HG02798 (cell line): ENCODE measurements around the gene ABI3.
A peak's percentile ranks its signal among the peaks of the same experiment; 100 is the strongest.
"Not testable (repeated sequence)": the region's sequence is repeated elsewhere in the genome, so short reads cannot be mapped to it uniquely, and the experiment has no call there.

Source experiments
- ATAC-seq: cut with Tn5 transposase; IDR thresholded peaks from one replicate; pipeline ENCODE4 v1.9.1; 2021; ENCODE audit warnings: mild to moderate bottlenecking; ENCODE audit not compliant: unreplicated experiment, poor library complexity

ABI3 gene, protein sequence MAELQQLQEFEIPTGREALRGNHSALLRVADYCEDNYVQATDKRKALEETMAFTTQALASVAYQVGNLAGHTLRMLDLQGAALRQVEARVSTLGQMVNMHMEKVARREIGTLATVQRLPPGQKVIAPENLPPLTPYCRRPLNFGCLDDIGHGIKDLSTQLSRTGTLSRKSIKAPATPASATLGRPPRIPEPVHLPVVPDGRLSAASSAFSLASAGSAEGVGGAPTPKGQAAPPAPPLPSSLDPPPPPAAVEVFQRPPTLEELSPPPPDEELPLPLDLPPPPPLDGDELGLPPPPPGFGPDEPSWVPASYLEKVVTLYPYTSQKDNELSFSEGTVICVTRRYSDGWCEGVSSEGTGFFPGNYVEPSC

DNA sequence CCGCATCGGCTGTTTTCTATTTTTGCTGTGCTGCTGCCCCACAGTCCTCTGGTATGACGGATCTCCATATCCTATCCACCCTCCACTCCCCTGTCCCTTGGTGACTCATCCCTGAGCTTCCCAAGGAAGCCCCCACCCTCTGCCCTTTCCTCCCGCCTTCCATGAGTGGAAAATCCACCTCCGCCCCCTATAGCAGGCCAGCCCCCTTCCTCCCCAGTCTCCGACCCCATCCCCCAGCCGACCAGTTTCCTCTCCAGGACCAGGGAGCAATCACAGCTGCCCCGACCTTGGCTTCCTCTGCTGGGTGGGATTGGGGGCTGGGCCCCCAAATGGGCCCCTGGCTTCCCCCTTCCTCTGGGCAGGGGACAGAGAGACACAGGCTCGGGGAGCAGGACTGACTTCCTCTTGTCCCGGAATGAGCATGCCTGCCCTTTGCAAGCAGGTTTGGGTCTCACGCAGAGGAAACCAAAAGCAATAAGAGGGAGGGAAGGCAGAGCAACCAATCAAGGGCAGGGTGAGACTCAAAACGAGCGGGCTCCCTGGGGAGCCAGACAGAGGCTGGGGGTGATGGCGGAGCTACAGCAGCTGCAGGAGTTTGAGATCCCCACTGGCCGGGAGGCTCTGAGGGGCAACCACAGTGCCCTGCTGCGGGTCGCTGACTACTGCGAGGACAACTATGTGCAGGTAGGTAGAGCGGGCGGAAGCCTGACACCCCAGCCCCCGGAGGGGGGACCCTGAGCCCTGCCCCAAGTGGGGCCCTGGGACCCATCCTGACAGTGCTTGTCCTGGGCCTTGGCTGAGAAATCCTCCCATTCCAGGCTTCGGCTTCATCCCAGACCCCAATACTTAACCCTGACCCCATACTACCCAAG, at the start of gene ABI3, which contains the start of gene GNGT2:
Gene ABI3 (plus strand): TSS at position 550 of the 872 bp plus-strand sequence. CDS start 18 bp downstream, at position 568.
Gene GNGT2 (minus strand): TSS at position 417 of the 872 bp plus-strand sequence. CDS start 3,152 bp downstream, outside the sequence.
- peak; percentile 84 for ATAC-seq

DNA sequence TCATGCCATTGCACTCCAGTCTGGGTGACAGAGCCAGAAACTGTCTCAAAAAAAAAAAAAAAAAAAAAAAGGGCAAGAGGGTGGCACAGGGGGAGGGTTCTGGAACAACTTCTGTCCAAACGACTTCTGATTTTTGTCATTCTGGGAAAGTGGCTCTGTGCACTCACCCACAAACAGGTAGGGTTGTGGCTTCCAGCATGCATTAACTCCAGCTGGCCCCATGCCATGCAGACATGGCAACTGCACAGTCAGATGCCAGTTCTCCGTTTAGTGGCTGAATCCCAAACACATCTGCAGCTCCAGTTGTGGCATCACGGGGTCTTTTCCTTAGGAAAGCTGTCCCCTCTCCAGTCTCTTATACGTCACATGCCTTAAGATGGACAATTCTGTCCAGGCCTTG, 47.6 kb upstream of the ABI3 start:
- no peak for ATAC-seq

DNA sequence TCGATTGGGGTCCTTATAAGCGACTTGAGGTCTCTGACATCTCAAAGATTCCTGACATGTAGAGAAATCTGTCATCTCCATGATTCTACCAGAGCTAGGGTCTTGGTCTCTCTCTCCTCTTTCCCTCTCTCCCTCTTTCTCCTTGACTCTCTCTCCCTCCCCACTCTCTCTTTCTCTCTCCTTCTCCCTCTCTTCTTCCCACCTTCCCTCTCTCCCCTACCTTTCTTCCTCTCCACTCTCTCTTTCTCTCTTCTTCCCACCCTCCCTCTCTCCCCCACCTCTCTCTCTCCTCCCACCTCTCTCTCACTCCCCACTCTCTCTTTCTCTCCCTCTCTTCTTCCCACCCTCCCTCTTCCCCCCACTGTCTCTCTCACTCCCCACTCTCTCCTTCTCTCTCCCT, 45.4 kb upstream of the ABI3 start:
- no peak for ATAC-seq

DNA sequence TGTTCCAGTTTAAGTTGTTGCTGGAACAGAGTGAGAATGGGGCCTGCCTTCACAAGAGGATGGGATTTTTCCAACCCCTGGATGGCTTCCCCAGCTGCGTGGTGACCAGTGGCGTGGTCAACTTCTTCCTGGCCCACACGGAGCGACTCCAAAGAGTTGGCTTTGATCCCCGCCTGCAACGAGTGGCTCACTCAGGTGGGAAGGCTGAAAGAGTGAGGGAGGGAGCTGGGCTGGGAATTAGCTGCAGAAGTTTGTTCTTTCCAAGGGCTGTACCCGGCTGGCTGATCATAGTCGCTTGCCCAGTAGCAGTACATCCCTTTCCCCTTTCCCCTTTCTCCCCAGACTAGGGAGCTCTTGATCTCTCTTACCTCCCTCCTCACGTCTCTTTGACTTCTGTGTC, 41.8 kb upstream of the ABI3 start:
- no peak for ATAC-seq

DNA sequence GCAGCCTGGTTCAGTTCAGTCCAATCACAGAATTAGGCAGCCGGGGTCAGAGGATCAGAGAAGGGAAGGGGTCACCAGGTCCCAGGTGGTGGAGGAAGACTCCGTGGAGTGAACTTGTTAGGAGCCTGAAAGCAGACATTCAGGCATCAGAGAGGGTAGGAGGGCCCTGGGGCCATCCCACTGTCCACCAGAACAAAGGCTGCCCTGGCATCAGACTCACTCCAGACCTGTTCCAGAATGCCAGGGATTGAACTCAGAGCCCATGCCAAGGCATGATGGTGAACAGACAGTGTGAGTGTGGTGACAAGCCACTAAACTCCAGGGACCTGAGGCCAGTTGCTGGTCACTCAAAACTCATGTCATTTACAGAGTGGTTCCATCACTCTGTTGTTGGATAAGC, 40.3 kb upstream of the ABI3 start:
- ATAC-seq, result no peak

DNA sequence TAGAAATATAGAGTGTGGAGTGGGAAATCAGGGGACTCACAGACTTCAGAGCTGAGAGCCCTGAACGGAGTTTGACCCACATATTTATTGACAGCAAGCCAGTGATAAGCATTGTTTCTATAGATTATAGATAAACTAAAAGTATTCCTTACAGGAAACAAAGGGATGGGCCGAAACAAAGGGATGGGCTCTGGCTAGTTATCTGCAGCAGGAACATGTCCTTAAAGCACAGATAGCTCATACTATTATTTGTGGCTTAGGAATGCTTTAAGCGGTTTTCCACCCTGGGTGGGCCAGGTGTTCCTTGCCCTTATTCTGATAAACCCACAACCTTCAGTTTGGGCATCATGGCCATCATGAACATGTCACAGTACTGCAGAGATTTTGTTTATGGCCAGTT, 39.8 kb upstream of the ABI3 start:
- not testable (repeated sequence) for ATAC-seq

DNA sequence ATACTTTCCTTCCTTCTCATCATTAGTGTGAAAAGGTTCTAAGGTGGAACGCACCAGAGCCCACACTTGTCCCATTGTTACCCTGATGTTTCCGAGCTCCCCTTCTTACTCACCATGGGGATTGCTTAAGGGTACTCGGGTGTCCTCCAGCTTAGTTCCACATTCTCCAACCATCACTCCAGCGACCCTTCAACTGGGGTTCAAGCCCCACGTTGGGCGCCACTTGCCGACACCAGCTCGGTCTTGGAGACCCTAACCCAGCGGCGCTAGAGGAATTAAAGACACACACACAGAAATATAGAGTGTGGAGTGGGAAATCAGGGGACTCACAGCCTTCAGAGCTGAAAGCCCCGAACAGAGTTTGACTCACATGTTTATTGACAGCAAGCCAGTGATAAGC, 34.5 kb upstream of the ABI3 start:
- ATAC-seq, result not testable (repeated sequence)

DNA sequence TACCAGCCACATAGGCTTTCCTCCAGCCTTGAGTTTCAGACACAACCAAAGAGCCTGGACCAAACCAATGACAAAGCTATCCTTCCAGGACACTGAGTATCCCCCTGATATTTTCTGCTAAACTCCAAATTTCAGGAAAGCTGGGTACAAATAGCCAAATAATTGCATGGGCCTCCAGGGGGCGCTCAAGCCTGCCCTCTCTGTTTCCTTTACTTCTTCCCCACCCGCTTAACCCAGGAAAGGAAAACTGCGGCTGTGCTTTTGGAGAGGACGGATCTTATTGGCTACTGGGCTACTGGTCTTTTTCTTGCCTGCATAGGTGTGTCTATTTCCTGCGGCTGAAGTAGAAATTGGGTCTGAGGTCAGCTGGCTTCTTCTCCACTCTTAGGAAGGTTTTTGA, 30.2 kb upstream of the ABI3 start:
- no peak for ATAC-seq

DNA sequence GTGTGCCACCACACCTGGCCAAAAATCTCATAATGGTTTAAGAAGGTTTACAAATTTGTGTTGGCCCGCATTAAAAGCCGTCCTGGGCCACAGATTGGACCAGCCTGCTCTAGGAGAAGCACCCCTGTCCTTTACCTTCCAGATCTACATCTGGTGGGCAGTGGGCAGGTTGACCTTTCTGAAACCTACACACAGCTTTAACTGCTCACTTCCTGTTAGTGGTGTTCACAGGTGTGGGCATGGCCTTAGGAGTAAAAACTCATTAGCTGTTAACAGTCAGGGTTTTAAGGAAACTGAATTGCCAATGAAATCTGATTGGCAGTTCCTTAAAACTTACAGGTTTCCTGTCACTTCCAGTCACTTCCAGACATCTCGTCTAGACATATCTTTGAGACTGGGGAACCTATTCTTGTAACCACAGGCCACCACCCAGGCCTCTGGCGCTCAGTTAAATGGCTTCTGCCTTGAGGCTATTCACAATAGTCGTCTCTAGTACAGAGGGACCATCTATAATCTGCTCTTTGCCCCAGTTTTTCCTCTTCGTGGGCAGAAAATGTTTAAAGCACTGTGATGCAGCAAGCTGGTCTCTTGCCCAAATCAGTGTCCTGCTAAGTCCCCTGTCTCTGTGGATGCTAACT, 29.4 kb upstream of the ABI3 start:
- ATAC-seq, result no peak

DNA sequence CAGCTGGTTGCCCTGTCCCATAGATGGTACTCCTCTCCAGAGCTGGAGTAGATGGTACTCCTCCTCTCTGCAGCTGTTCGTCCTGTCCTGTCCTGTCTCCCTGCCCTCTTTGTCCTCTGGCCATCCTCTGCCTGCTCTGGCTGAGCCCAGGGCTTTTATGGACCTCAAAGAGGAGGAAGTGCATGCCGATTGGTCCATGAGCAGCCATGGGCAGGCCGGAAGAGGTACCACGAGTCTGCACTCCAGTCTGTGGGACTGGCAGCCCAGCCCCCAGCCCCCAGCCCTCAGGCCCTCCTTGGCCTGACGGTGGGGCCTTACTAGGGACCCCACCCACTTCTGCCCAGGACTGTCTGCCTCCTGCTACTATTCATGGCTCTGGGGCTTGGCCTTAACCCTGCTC, 27.2 kb upstream of the ABI3 start:
- no peak for ATAC-seq

DNA sequence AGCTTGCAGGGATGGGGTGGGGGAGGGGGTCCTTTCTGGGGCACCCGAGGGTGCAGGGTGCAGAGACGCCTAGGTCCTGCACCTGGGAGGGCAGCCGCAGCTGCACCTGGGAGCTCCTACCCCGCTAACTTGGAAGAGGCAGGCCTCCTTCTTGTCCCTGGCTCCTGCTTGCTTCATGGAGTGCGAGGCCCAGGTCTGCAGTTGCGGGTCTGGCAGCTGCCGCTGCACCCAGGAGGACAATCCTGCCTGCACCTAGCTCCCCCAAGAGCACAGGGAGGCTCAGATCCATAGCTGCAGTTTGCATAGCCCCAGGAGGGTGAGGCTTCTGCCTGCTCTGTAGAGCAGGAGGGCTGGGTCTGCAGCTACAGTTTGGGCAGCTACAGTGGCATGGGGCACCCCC, 26.7 kb upstream of the ABI3 start:
- no peak for ATAC-seq

DNA sequence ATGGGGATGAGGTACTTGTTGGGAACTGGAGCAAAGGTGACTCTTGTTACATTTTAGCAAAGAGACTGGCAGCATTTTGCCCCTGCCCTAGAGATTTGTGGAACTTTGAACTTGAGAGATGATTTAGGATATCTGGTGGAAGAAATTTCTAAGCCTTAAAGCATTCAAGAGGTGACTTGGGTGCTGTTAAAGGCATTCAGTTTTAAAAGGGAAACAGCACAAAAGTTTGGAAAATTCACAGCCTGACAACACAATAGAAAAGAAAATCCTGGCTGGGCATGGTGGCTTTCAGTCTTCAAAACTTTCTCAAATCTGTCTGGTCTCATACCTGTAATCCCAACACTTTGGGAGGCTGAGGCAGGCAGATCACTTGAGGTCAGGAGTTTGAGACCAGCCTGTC, 26.0 kb upstream of the ABI3 start:
- ATAC-seq, result not testable (repeated sequence)

DNA sequence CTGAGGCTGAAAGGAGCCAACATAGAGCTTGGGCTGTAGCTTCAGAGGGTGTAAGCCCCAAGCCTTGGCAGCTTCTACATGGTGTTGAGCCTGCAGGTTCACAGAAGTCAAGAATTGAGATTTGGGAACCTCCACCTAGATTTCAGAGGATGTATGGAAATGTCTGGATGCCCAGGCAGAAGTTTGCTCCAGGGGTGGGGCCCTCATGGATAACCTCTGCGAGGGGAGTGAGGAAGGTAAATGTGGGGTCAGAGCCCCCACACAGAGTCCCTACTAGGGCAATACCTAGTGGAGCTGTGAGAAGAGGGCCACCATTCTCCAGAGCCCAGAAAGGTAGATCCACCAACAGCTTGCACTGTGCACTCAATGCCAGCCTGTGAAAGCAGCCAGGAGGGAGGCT, 25.1 kb upstream of the ABI3 start:
- ATAC-seq, result not testable (repeated sequence)

DNA sequence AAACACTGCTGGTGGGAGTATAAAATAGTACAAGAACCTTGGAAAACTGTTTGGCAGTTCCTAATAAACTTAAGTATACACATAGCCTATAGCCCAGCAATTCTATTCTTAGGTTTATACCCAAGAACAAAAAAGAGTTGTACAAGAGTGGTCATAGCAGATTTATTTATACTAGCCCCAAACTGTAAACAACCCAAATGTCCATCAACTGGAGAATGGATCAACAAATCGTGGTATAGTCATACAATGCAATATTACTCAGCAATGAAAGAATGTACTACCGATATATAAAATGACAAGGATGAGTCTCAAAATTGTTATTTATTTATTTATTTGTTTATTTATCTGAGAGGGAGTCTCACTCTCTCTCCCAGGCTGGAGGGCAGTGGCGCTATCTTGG, 23.2 kb upstream of the ABI3 start:
- no peak for ATAC-seq

DNA sequence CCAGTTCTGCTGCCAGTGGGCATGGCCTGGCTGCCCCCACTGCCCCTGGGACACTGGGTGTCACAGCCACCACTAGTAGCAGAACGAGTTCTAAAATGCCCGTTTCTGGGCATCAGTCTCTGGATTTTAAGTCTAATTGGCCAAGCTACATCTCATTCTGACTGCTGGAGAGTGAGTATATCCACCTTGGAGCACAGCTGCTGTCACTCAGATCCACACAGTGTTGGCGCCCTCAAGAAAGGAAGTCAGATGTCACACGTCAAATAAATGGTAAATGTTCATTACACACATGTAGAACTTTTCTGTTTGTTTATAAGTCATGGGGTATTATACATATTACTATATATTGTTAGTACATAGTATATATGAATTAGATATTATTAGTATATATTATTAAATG, 19.6 kb upstream of the ABI3 start:
- ATAC-seq, result no peak

DNA sequence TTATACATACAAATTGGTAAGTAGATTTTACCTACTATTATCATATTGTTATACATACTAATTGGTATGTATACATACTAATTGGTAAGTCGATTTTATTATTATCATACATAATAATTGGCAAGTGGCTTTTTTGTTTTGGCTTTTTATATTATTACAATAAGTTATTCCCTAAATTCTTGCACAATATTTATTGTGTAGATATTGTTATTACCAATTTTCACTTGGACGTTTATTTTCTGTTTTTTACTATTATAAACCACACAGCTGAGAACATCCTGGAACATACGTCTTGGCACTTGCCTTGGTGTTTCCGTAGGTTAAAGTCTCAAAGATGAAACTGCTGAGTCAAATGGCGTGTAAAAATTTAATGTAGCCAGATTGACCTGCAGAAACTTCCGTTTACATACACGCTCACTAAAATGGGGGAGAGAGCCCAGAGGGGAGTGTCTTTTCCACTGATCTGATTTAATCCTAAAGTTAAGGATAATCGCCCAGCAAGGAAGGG, 19.0 kb upstream of the ABI3 start:
- peak; percentile 0 for ATAC-seq

DNA sequence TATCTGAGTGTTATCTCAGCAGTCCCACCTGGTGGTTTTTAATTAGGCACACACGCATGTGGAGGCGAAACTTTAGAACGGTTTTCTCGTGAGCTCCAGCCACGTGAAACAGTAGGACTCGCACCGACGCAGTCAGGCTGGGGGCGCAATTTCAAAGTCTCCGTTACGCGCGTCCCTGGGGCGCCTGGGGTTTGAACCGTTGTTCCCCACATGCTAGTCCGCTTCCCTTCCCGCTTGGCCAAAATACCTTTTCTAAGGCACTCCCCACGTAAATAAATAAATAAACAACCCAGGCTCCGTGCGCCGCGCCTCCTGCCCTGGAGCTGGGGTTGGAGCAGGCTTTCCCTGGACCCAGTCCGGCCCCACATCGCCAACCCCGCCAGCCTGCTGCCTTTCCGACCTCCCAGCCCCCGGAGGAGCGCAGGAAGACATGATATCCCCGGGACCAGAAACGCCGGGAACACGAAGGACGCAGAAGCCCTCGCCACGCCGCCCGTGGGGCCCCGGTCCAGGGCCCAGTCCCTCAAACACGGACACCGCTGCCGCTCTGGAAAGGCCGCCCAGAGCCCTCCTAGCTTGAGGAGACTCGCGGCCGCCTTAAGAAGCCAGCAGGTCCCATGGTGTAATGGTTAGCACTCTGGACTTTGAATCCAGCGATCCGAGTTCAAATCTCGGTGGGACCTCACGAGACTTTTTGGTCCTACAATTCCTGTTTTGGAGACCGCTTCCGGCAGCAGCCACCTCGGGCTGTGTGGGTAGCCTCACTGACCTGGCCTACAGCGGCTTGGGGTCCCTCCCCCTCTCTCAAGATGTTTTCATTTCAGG, 18.4 kb upstream of the ABI3 start:
- ATAC-seq, result peak; percentile 64

DNA sequence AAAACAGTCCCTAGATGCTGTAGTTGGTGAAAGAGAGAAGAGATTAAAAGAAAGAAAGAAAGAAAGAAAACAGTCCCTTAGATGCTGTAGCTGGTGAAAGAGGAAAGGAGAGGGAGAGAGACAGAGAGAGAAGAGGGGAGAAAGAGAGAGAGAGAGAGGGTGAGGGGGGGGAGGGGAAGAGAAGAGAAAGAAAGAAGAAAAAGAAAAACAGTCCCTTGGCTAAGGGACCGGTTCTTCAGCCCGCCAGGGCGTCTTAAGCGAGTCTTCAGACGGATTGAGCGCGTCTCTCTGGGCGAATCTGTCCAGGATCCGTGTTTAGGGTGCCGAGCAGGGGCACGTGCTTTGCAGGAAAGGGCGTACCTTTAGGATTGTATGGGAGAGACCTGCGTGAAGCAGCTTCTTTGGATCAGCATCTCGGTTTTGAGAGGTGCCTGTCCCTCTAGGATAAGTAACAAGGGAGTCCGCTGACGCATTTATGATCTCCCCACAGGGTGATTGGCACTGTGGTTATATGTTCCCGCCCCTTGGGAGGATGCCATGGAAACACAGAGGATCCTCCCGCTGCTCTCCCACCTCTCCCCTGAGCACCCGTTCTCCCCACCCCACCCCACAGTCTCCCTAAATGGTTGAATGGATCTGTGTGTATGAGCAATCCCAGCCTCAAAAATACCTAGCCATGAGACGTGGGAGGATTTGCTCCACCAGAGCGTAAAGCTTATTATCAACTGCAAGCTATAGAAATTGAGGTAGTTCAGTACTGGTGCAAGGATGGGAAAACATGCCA, 16.8 kb upstream of the ABI3 start:
- no peak for ATAC-seq

DNA sequence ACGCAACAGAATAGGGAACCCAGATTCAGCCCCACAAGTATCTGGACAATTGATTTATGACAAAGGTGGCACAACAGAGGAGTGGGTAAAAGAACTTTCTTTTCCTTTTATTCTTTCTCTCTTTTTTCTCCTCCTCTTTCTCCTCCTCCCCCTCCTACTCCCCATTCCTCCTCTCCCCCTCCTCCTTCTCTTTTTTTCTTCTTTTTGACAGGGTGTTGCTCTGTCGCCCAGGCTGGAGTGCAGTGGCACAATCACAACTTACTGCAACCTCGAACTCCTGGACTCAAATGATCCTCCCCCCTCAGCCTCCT, 16.3 kb upstream of the ABI3 start:
- ATAC-seq, result no peak
